ENCODE results near the gene TAF8.

Gene TAF8

DNA sequence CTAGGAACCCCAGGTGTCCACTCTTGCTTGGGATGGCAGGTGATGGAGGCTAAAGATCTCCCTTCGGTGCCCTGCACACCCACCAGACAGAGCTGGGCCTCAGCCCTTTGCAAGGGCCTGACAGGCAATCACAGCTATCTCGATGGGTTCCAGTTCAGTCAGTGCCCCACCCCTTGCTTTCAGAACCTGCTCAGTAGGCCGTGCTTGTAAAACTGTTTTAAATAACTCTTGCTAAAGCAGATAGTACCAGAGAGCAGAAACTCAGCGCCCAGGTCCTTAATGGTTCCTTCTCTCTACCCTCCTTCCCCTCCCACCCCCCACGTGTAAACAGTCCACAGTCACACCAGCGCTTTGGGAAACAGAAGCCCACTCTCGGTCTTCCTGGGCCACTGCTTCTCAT lies 52.9 kb downstream of the TAF8 start:
- TF ChIP-seq CEBPB (IDR thresholded peaks at IDR 0.05): no peak
- no peak for TF ChIP-seq EP300 (IDR thresholded peaks at IDR 0.05; ENCODE audit: borderline replicate concordance)
- TF ChIP-seq, protein P1, sequence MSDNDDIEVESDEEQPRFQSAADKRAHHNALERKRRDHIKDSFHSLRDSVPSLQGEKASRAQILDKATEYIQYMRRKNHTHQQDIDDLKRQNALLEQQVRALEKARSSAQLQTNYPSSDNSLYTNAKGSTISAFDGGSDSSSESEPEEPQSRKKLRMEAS (IDR thresholded peaks at IDR 0.05): no peak
- TF ChIP-seq TEAD4 (IDR thresholded peaks at IDR 0.05): no peak
- no peak for TF ChIP-seq TAF1 (IDR thresholded peaks at IDR 0.05; ENCODE audit: low read depth)
- no peak for TF ChIP-seq TCF12 (IDR thresholded peaks at IDR 0.05; ENCODE audit: low read depth)
- TF ChIP-seq, protein P2, sequence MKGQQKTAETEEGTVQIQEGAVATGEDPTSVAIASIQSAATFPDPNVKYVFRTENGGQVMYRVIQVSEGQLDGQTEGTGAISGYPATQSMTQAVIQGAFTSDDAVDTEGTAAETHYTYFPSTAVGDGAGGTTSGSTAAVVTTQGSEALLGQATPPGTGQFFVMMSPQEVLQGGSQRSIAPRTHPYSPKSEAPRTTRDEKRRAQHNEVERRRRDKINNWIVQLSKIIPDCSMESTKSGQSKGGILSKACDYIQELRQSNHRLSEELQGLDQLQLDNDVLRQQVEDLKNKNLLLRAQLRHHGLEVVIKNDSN (IDR thresholded peaks at IDR 0.05): no peak

DNA sequence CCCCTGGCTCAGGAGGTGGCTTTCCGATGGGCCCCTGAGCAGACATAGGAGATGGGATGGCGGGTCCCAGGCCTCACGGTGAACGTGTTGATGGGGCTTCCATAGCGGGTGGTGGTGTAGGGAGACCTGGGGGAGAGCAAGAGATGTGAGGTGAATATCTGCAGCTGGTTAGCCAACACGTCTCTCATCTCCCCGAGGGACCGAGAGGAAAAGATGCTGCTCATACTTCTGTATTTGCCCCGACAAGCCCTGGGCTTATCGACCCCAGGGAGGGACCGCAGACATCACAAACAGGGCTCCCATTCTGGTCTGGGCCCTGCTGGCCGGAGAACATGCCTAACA lies 53.4 kb downstream of the TAF8 start:
- no peak for TF ChIP-seq TAF1 (IDR thresholded peaks at IDR 0.05; ENCODE audit: low read depth)
- TF ChIP-seq, protein P2 (IDR thresholded peaks at IDR 0.05): no peak
- TF ChIP-seq, protein P3, sequence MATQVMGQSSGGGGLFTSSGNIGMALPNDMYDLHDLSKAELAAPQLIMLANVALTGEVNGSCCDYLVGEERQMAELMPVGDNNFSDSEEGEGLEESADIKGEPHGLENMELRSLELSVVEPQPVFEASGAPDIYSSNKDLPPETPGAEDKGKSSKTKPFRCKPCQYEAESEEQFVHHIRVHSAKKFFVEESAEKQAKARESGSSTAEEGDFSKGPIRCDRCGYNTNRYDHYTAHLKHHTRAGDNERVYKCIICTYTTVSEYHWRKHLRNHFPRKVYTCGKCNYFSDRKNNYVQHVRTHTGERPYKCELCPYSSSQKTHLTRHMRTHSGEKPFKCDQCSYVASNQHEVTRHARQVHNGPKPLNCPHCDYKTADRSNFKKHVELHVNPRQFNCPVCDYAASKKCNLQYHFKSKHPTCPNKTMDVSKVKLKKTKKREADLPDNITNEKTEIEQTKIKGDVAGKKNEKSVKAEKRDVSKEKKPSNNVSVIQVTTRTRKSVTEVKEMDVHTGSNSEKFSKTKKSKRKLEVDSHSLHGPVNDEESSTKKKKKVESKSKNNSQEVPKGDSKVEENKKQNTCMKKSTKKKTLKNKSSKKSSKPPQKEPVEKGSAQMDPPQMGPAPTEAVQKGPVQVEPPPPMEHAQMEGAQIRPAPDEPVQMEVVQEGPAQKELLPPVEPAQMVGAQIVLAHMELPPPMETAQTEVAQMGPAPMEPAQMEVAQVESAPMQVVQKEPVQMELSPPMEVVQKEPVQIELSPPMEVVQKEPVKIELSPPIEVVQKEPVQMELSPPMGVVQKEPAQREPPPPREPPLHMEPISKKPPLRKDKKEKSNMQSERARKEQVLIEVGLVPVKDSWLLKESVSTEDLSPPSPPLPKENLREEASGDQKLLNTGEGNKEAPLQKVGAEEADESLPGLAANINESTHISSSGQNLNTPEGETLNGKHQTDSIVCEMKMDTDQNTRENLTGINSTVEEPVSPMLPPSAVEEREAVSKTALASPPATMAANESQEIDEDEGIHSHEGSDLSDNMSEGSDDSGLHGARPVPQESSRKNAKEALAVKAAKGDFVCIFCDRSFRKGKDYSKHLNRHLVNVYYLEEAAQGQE (IDR thresholded peaks at IDR 0.05; ENCODE audit: low read depth): no peak
- TF ChIP-seq, protein P1 (IDR thresholded peaks at IDR 0.05): no peak
- TF ChIP-seq TEAD4 (IDR thresholded peaks at IDR 0.05): no peak
- no peak for TF ChIP-seq YY1 (IDR thresholded peaks at IDR 0.05; ENCODE audit: low read depth)
- TF ChIP-seq FOXM1 (IDR thresholded peaks at IDR 0.05; ENCODE audit: borderline replicate concordance, low read depth): no peak
- TF ChIP-seq EGR1 (IDR thresholded peaks at IDR 0.05): no peak
- no peak for TF ChIP-seq CEBPB (IDR thresholded peaks at IDR 0.05)
- TF ChIP-seq NFIC (IDR thresholded peaks at IDR 0.05): no peak
- TF ChIP-seq CREB1 (IDR thresholded peaks at IDR 0.05; ENCODE audit: low read depth): no peak
- no peak for TF ChIP-seq EP300 (IDR thresholded peaks at IDR 0.05; ENCODE audit: borderline replicate concordance)
- no peak for TF ChIP-seq RAD21 (IDR thresholded peaks at IDR 0.05; ENCODE audit: low read depth)
- no peak for TF ChIP-seq ZBTB7A (IDR thresholded peaks at IDR 0.05; ENCODE audit: low read depth)
- no peak for TF ChIP-seq TCF12 (IDR thresholded peaks at IDR 0.05; ENCODE audit: low read depth)

DNA sequence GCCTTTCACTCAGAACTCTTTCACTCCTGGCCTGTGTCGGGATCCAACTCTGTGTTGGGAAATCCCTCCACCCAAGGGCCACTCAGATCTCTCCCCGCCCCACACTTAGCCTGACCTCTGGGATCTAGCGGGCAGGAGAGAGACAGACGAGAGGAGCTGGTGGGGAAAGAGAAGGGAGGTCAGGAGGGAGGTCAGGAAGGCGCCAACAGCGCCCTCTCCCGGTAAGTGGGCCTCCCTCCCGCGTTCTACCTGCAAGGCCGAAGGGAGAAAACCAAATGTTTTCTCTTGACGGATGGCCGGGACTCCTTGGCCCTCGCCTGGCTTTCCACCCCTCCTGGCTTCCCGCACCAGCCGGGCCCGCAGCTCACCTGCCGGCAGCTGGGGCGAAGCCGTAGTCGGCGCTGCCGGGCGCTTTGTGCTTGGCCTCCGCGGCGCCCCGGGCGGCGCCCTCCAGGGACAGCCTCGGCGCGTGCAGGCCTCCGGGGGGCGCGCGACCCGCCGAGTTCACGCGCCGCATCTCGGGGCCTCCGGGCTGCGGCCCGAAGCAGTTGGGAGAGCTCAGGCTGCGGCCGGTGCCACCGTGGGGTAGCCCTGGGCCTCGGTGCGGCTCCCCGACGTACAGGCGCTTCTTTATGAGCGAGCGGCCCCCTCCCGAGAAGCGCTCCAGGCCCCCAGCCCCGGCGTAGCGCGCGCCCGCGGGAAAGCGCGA lies 53.9 kb downstream of the TAF8 start:
- TF ChIP-seq EP300 (IDR thresholded peaks at IDR 0.05; ENCODE audit: borderline replicate concordance): no peak
- TF ChIP-seq NFIC (IDR thresholded peaks at IDR 0.05): no peak
- no peak for TF ChIP-seq CREB1 (IDR thresholded peaks at IDR 0.05; ENCODE audit: low read depth)
- TF ChIP-seq, protein P1 (IDR thresholded peaks at IDR 0.05): no peak
- no peak for TF ChIP-seq YY1 (IDR thresholded peaks at IDR 0.05; ENCODE audit: low read depth)

DNA sequence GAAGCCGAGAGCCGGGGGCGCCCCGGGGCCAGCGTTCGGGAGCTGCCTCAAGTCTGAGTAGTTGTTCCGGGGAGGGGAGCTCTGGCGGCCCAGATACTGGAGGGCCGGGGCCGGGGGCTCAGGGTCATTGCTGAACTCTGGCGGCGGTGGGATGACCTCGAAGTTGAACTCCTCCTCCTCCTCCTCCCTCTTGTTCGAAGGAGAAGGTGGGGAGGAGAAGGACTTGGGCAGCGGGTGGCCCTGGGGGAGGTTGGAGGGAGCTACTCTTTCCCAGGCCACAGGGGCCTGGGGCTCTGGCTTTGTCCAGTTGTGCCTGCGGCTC lies 54.4 kb downstream of the TAF8 start:
- no peak for TF ChIP-seq TAF1 (IDR thresholded peaks at IDR 0.05; ENCODE audit: low read depth)
- TF ChIP-seq EP300 (IDR thresholded peaks at IDR 0.05; ENCODE audit: borderline replicate concordance): no peak
- no peak for TF ChIP-seq NFIC (IDR thresholded peaks at IDR 0.05)

DNA sequence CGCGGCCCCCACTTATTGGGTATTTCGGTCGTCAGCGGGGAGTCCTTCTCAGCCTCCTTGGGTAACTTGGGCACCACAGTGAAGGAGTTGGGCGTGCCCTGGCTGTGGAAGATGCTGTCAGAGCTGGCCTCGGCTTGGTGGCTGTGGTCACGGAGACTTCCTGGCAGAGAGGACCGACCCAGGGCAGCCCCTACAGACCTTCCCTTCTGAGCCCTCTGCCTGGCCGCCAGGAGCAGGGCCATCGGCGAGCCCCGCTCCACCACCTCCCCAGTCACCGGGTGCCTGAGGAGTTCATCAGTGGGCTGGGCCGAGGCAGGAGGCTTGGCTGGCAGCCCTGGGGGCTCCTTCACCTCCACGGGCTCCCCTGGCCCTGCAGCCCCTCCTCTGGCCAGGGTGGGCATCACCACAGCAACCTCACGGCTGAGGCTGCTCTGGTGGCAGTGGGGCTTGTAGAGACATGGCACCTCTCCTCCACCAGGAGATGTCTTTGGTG lies 54.9 kb downstream of the TAF8 start:
- TF ChIP-seq EP300 (IDR thresholded peaks at IDR 0.05; ENCODE audit: borderline replicate concordance) (no peak), NFIC (IDR thresholded peaks at IDR 0.05) (no peak), YY1 (IDR thresholded peaks at IDR 0.05; ENCODE audit: low read depth) (no peak), RAD21 (IDR thresholded peaks at IDR 0.05; ENCODE audit: low read depth) (no peak), TAF1 (IDR thresholded peaks at IDR 0.05; ENCODE audit: low read depth) (no peak), CEBPB (IDR thresholded peaks at IDR 0.05) (no peak), TCF12 (IDR thresholded peaks at IDR 0.05; ENCODE audit: low read depth) (no peak), ZBTB7A (IDR thresholded peaks at IDR 0.05; ENCODE audit: low read depth) (no peak), TEAD4 (IDR thresholded peaks at IDR 0.05) (no peak), EGR1 (IDR thresholded peaks at IDR 0.05) (no peak), FOXM1 (IDR thresholded peaks at IDR 0.05; ENCODE audit: borderline replicate concordance, low read depth) (no peak), CREB1 (IDR thresholded peaks at IDR 0.05; ENCODE audit: low read depth) (no peak)
- TF ChIP-seq, protein P1 (IDR thresholded peaks at IDR 0.05): no peak
- TF ChIP-seq, protein P2 (IDR thresholded peaks at IDR 0.05): no peak
- TF ChIP-seq, protein P3 (IDR thresholded peaks at IDR 0.05; ENCODE audit: low read depth): no peak
